WERI-Rb-1 (cell line): ENCODE measurements around the gene OR2C3.

ENCODE experiments used
- DNase-seq: peaks from one replicate; pipeline ENCODE4 v3.0.0-alpha.2; 2020
- H3K27ac ChIP-seq: fragments of 250-450 bp; sonication (Bioruptor Pico); 2 replicates; pipeline ENCODE4 v1.5.1; 2020; ENCODE audit warnings: mild to moderate bottlenecking, moderate library complexity
- H3K27me3 ChIP-seq: fragments of 250-450 bp; sonication (Bioruptor Pico); 2 replicates; pipeline ENCODE4 v1.5.1; 2021; ENCODE audit warnings: mild to moderate bottlenecking, low read depth, moderate library complexity; ENCODE audit not compliant: insufficient read depth, severe bottlenecking
- H3K36me3 ChIP-seq: fragments of 250-450 bp; sonication (Bioruptor Pico); 2 replicates; pipeline ENCODE4 v1.5.1; 2020; ENCODE audit warnings: mild to moderate bottlenecking, moderate library complexity
- H3K4me3 ChIP-seq: 2 replicates; pipeline ENCODE4 v1.5.1; 2011; ENCODE audit warnings: low read depth, mild to moderate bottlenecking, control low read depth, low read length
- H3K9me3 ChIP-seq: fragments of 250-450 bp; sonication (Bioruptor Pico); 2 replicates; pipeline ENCODE4 v1.5.1; 2021; ENCODE audit warnings: mild to moderate bottlenecking, moderate library complexity; ENCODE audit not compliant: severe bottlenecking
- CTCF ChIP-seq: IDR thresholded peaks from 2 replicates; pipeline ENCODE4 v1.5.1; 2011; ENCODE audit warnings: low read depth, mild to moderate bottlenecking, control low read depth, inconsistent platforms, low read length

Gene OR2C3

GRCh38 chr1:247561711-247562110 lies 25.5 kb upstream of the OR2C3 start:
- no peak for TF ChIP-seq CTCF
- no peak for DNase-seq
- H3K27ac ChIP-seq = no peak overlapping the region
- no peak overlapping the region for H3K4me3 ChIP-seq
- H3K36me3 ChIP-seq = no peaks in the 10 kb centered on the region
- no peaks in the 10 kb centered on the region for H3K9me3 ChIP-seq
- H3K27me3 ChIP-seq = peaks cover 38% of the 10 kb centered on the region

GRCh38 chr1:247557926-247558674 lies 21.9 kb upstream of the OR2C3 start:
- TF ChIP-seq CTCF = no peak
- Histone ChIP-seq H3K9me3 (no peaks in the 10 kb centered on the region), H3K36me3 (no peaks in the 10 kb centered on the region), H3K27me3 (peaks cover 38% of the 10 kb centered on the region), H3K4me3 (no peak overlapping the region), H3K27ac (no peak overlapping the region)
- DNase-seq = no peak

- no peak overlapping the region for H3K27ac ChIP-seq
- no peak for TF ChIP-seq CTCF
- no peaks in the 10 kb centered on the region for H3K36me3 ChIP-seq
- peaks cover 34% of the 10 kb centered on the region for H3K27me3 ChIP-seq
- DNase-seq = no peak
- H3K9me3 ChIP-seq = no peaks in the 10 kb centered on the region
- H3K4me3 ChIP-seq = no peak overlapping the region
Measured at GRCh38 chr1:247552231-247552630, 16.0 kb upstream of the OR2C3 start.

- Histone ChIP-seq H3K4me3 (no peak overlapping the region), H3K36me3 (no peaks in the 10 kb centered on the region), H3K27ac (no peak overlapping the region), H3K27me3 (peaks cover 29% of the 10 kb centered on the region), H3K9me3 (no peaks in the 10 kb centered on the region)
- TF ChIP-seq CTCF = no peak
- no peak for DNase-seq
Measured at GRCh38 chr1:247551721-247552120, 15.5 kb upstream of the OR2C3 start.

GRCh38 chr1:247548769-247549182 lies 12.5 kb upstream of the OR2C3 start, which contains the start of gene GCSAML:
TSS of gene GCSAML (plus strand) at chr1:247549134. CDS start at chr1:247549192, 58 bp downstream.
- DNase-seq = no peak
- TF ChIP-seq CTCF = no peak
- H3K36me3 ChIP-seq = no peaks in the 10 kb centered on the region
- peaks cover 44% of the 10 kb centered on the region for H3K27me3 ChIP-seq
- no peak within 1 kb of the TSS for H3K4me3 ChIP-seq
- H3K9me3 ChIP-seq = no peaks in the 10 kb centered on the region
- no peak within 1 kb of the TSS for H3K27ac ChIP-seq

GRCh38 chr1:247548092-247548491 lies 11.9 kb upstream of the OR2C3 start:
- H3K4me3 ChIP-seq = no peak overlapping the region
- TF ChIP-seq CTCF = no peak
- H3K27me3 ChIP-seq = peaks cover 51% of the 10 kb centered on the region
- no peak overlapping the region for H3K27ac ChIP-seq
- no peak for DNase-seq
- H3K9me3 ChIP-seq = no peaks in the 10 kb centered on the region
- no peaks in the 10 kb centered on the region for H3K36me3 ChIP-seq
